ENCODE data around the gene EPS8.
"Not testable (repeated sequence)": the region's sequence is repeated elsewhere in the genome, so short reads cannot be mapped to it uniquely, and the experiment has no call there.

Gene EPS8

GRCh38 chr12:15797818-15798217 is 8.6 kb upstream of the EPS8 start:
- DNase-seq (ENCODE audit: low read depth): no peak

DNA sequence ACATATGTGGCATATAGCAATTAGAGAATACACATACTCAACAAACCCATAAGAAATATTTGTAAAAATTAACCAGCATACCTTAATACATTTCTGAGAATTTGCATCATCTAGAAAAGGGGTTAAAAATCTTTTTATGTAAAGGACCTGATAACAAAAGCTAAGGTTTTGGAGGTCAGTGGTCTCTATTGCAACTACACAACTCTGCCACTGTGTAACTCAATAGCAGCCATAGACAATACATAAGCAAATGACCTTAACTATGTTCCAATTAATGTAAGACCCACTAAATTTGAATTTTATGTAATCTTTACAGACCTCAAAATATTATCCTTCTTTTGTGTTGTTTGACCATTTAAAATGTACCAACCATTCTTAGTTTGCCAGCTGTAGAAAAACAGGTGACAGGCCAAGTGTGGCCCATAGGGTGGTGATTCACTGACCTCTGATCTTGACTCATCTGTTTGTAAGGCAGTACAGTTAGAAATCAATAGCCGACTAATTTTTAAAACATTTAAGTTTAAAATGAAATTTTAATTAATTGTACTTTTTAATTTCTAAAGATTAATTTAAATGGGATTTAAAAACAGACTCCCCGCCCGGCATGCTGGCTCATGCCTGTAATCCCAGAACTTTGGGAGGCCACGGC is 7.4 kb upstream of the EPS8 start:
- DNase-seq (ENCODE audit: low read depth): peak; percentile 67

DNA sequence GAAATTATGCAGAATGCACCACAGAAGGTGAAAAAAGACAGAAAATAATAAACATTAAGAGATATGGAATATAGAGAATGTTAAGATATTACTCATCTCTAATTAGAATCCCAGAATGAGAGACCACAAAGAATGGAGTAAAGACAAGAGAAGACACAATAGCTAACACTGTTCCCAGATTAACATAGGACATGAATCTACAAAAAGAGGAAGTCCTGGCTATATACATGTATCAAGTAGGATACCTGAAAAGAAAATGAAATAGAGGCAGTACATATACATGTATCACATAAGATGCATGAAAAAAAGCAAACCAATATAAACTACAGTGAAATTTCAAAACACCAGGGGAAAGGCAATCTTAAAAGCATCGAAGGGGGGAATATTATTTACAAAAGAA is 5.6 kb upstream of the EPS8 start:
- no peak for DNase-seq (ENCODE audit: low read depth)

- no peak for DNase-seq (ENCODE audit: low read depth)
Observed at GRCh38 chr12:15794196-15794595, 5.0 kb upstream of the EPS8 start.

- peak; percentile 77 for DNase-seq (ENCODE audit: low read depth)
Observed at GRCh38 chr12:15788233-15789219, 662 bp downstream of the EPS8 start.

DNA sequence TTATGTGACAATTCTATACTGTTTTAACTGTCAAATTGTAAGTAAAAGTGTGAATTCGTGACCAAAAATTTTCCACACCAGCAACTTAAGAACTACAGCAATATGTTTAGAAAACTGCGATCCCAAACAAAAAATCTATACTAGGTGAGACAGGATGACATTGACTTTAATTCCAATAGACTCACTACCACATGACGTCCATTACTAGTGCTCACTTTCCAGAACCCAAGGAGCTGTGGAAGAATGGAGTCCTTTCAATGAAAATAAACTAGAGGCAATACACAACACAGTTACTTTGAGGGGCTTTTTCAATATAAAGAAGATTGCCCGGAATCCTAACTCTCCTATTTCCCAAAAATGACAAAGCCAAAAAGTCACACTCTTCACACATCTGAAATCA is 1.4 kb downstream of the EPS8 start:
- DNase-seq (ENCODE audit: low read depth): no peak

DNA sequence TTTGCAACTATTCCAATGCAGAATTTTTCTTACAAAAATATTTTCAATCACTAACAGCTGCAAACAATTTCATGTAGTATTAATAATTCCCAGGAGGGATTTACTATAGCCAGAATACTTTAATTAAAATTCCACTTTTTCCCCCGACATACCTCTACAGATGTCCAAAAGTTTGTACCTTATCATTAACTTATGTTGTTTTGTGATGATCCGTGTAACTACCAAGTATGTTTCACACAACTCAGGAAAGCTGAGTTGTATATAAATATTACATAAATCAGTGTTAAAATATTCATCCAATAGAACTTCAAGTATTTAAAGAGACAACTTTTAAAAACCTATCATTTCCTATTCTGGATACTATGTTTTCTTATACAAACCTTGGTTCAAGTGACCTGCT is 2.4 kb downstream of the EPS8 start:
- no peak for DNase-seq (ENCODE audit: low read depth)

DNA sequence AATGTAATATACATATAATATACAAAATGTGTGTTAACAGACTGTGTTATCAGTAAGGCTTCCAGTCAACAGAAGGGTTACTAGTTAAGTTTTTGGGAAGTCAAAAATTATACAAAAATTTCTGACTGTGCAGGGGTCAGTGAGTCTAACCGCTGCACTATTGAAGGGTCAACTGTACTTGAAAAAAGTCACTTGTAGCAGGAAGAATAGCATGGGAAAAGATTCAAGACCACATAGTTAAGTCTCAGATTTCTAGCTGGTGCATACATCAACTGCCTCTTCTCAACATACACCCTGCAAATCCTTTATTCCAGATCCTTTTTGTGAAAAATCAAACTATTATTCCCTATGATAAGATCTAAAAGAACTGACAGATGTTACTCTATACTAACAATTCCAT is 5.9 kb downstream of the EPS8 start:
- DNase-seq (ENCODE audit: low read depth): no peak

- DNase-seq (ENCODE audit: low read depth): peak; percentile 80
Observed at GRCh38 chr12:15782667-15783066, 6.5 kb downstream of the EPS8 start.

DNA sequence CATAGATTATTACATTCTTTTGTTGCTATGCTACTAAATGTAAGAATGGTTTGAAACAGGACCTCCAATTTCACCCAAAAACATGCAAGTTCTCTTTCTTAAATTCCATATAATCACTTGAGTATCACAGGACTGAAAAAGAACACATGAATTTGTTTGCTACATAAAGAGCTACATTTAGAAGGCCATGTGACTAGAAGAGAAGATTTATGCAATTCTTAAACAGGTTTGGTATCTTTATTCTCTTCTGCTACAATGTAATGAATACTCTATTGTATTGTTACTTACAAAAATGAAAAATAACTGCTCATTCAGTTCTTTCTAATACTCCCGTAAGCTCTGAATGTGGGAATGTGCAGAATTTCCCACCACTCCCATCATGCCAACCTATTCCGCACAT is 9.3 kb downstream of the EPS8 start:
- DNase-seq (ENCODE audit: low read depth): no peak

- DNase-seq (ENCODE audit: low read depth): peak; percentile 59
Observed at GRCh38 chr12:15778126-15778525, 11.1 kb downstream of the EPS8 start.

DNA sequence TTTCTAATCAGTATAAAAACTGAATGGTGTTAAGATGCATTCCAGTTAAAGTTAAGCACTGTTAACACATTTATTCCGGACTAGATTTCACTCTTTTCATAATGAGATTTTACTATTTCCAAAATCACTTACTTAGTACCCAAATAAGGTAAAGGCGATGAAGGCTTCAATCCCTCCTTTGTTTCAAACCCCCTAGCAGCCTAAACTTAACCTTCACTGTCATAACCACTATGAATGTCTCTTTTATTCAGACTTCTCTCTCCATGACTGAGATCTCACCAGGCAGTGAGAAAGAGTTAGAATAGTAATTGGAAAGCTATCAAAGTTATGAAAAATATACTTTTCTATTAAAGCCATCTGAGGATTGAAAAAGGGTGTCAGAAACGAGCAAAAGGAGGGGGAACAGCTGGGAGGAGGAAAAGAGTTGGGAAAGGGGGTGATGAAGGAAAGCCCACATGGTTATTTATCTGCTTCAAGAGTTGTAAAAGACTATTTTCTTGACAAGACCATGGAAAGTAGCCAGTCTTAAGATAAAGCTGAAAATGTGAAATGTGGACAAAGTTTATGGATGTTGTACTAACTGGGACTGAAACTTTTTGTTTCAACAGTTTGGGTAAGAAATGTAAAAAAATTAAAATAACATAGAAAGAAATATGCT is 11.7 kb downstream of the EPS8 start:
- DNase-seq (ENCODE audit: low read depth): no peak

- no peak for DNase-seq (ENCODE audit: low read depth)
Observed at GRCh38 chr12:15776532-15776931, 12.7 kb downstream of the EPS8 start.

GRCh38 chr12:15774819-15775218 is 14.4 kb downstream of the EPS8 start:
- DNase-seq (ENCODE audit: low read depth): peak; percentile 71

DNA sequence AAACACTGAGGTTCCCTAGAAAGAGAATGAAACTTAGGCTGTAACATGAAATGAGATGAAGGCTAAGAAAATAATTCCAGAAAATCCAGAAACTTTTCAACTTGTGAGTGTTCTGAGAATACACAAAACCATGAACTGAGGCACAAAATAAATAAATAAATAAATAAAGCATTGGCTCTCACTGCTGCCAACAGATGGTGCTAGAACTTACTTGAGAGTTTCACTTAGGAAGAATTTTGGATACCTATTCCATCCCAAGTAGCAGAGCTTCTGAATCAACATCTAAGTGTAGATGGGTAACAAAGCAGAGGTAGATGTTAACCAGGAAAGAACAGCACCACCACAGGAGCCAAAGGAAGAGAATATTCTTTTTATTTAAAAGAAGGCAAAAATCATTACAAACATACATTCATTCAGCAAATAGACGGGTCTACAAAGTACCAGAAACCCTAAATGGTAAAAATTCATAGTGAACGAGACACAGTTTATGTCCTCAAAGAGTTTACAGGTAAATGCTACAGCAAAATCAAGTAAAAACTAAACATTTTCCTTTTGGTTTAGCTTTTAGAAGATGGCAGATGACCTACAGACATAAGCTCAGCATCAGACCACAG is 16.7 kb downstream of the EPS8 start:
- no peak for DNase-seq (ENCODE audit: low read depth)

DNA sequence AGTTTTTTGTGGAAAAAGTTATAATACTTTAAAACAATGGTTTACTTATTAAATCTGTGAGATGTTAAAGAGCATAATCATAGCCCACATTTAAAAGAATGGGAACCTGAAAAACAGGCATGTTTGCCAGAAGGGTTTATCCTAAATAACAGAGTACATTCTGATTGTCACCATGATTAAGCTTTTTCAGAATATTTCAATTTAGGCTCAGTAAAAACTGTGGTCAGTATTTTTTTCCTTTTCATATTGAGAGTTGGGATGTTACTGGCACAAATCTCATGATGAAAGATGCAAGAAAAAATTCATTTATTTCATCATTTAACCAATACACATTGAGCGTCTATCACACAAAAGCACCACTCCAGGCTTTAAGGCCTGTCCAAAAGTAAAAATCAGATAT is 18.6 kb downstream of the EPS8 start:
- no peak for DNase-seq (ENCODE audit: low read depth)

- DNase-seq (ENCODE audit: low read depth): no peak
Observed at GRCh38 chr12:15770021-15770420, 19.2 kb downstream of the EPS8 start.

- DNase-seq (ENCODE audit: low read depth): no peak
Observed at GRCh38 chr12:15769586-15769985, 19.6 kb downstream of the EPS8 start.

DNA sequence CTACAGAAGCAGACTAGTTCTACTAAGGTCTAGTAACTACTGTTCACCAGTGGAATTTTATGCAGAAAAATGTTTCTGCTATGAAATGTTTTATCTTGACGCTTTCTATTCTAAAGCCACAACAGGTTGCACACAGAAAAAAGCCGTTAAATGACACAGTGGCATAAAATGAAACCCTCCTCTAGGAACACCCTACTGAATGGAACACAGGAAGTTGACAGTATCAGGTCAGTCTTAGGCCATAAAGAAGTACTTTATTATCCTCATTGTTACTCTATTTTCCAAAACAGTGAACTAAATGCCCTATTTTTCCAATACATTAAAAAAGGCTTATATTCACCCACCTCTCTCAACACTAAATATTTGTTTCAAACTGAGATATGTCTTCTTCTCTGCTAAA is 21.9 kb downstream of the EPS8 start:
- no peak for DNase-seq (ENCODE audit: low read depth)

DNA sequence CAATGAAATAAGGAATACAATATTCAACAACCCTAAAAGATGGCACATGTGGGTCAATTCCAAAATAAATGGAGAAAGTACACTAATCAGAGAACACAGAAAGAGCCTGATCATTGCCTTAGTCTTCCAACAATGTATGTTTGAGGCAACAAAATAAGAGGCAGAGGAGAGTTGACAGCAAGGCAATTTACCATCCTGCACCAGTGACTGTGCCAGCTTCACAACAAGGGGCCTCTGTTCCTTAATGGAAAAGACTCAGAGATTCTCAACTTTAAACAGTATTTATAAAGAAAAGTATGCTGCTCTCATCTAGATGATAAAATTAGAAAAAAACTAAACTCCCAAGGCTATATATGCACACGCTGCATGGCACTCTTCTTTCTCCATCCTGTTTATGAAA is 25.9 kb downstream of the EPS8 start:
- no peak for DNase-seq (ENCODE audit: low read depth)

- not testable (repeated sequence) for DNase-seq (ENCODE audit: low read depth)
Observed at GRCh38 chr12:15762162-15762561, 27.0 kb downstream of the EPS8 start.

- DNase-seq (ENCODE audit: low read depth): peak; percentile 96
Observed at GRCh38 chr12:15757553-15758255, 31.5 kb downstream of the EPS8 start.
